ENCODE measurements around the gene FILIP1L.
"Not testable (repeated sequence)": the region's sequence is repeated elsewhere in the genome, so short reads cannot be mapped to it uniquely, and the experiment has no call there.

Gene FILIP1L

GRCh38 chr3:100057716-100058575, 56.4 kb downstream of the FILIP1L start:
- DNase-seq, result no peak
- peaks cover 6% of the 10 kb centered on the region for H3K4me1 Mint-ChIP-seq
- TF ChIP-seq CTCF (IDR thresholded peaks at IDR 0.05), result no peak
- no peaks in the 10 kb centered on the region for H3K27me3 Mint-ChIP-seq (ENCODE audit: low read depth, poor library complexity)
- no peak overlapping the region for H3K4me3 Mint-ChIP-seq
- H3K27ac Mint-ChIP-seq, result peak overlapping the region; percentile 27
- peaks cover 17% of the 10 kb centered on the region for H3K36me3 Mint-ChIP-seq (ENCODE audit: low read depth)
- H3K9me3 Mint-ChIP-seq, result peaks cover 3% of the 10 kb centered on the region

- H3K4me3 Mint-ChIP-seq, result no peak overlapping the region
- H3K36me3 Mint-ChIP-seq (ENCODE audit: low read depth), result peaks cover 17% of the 10 kb centered on the region
- DNase-seq, result no peak
- no peaks in the 10 kb centered on the region for H3K4me1 Mint-ChIP-seq
- H3K27me3 Mint-ChIP-seq (ENCODE audit: low read depth, poor library complexity), result no peaks in the 10 kb centered on the region
- TF ChIP-seq CTCF (IDR thresholded peaks at IDR 0.05), result no peak
- peaks cover 3% of the 10 kb centered on the region for H3K9me3 Mint-ChIP-seq
- H3K27ac Mint-ChIP-seq, result no peak overlapping the region
These were observed 60.2 kb downstream of the FILIP1L start for GRCh38 chr3:100053951-100054620.

- H3K4me3 Mint-ChIP-seq; DNase-seq; H3K27ac Mint-ChIP-seq; H3K27me3 Mint-ChIP-seq (ENCODE audit: low read depth, poor library complexity); H3K9me3 Mint-ChIP-seq: not testable (repeated sequence)
- H3K36me3 Mint-ChIP-seq (ENCODE audit: low read depth), result peaks cover 17% of the 10 kb centered on the region
- peaks cover 10% of the 10 kb centered on the region for H3K4me1 Mint-ChIP-seq
These were observed 62.8 kb downstream of the FILIP1L start for GRCh38 chr3:100051513-100051912.

GRCh38 chr3:100048248-100048647, 66.1 kb downstream of the FILIP1L start:
- H3K27me3 Mint-ChIP-seq (ENCODE audit: low read depth, poor library complexity), result no peaks in the 10 kb centered on the region
- H3K4me3 Mint-ChIP-seq, result no peak overlapping the region
- H3K36me3 Mint-ChIP-seq (ENCODE audit: low read depth), result no peaks in the 10 kb centered on the region
- H3K9me3 Mint-ChIP-seq, result no peaks in the 10 kb centered on the region
- no peak for TF ChIP-seq CTCF (IDR thresholded peaks at IDR 0.05)
- H3K27ac Mint-ChIP-seq, result no peak overlapping the region
- H3K4me1 Mint-ChIP-seq, result peaks cover 21% of the 10 kb centered on the region
- DNase-seq, result no peak

- Mint-ChIP-seq H3K36me3 (ENCODE audit: low read depth) (no peaks in the 10 kb centered on the region), H3K4me1 (peaks cover 21% of the 10 kb centered on the region), H3K27ac (peak overlapping the region; percentile 73), H3K4me3 (no peak overlapping the region), H3K9me3 (no peaks in the 10 kb centered on the region), H3K27me3 (ENCODE audit: low read depth, poor library complexity) (no peaks in the 10 kb centered on the region)
- TF ChIP-seq CTCF (IDR thresholded peaks at IDR 0.05), result no peak
- no peak for DNase-seq
These were observed 66.7 kb downstream of the FILIP1L start for GRCh38 chr3:100047455-100048141.

GRCh38 chr3:100046986-100047385, 67.3 kb downstream of the FILIP1L start:
- no peaks in the 10 kb centered on the region for H3K27me3 Mint-ChIP-seq (ENCODE audit: low read depth, poor library complexity)
- no peak overlapping the region for H3K27ac Mint-ChIP-seq
- H3K4me1 Mint-ChIP-seq, result peaks cover 21% of the 10 kb centered on the region
- no peaks in the 10 kb centered on the region for H3K36me3 Mint-ChIP-seq (ENCODE audit: low read depth)
- TF ChIP-seq CTCF (IDR thresholded peaks at IDR 0.05), result no peak
- H3K9me3 Mint-ChIP-seq, result no peaks in the 10 kb centered on the region
- no peak for DNase-seq
- H3K4me3 Mint-ChIP-seq, result no peak overlapping the region

Measured in nephron progenitor cell (in vitro differentiated cells).